Memory B cell (primary cell): Measurements from ENCODE around the gene STPG3.
A peak's percentile ranks its signal among the peaks of the same experiment; 100 is the strongest.

Experiments used
- ATAC-seq: fragments of 150-1000 bp; cut with Tn5 transposase; 2 replicates; pipeline ENCODE4 v1.10.0; 2021; ENCODE audit warnings: low read depth, mild to moderate bottlenecking, moderate library complexity
- DNase-seq, 2 donors: peaks; one replicate each; pipeline ENCODE4 v3.0.0; 2022; ENCODE audit warnings: low spot score in 2 of 2
- H3K27ac Mint-ChIP-seq: one replicate; pipeline ENCODE4 v1.8.0; 2022; ENCODE audit warnings: mild to moderate bottlenecking, moderate library complexity, mixed read lengths
- H3K27me3 Mint-ChIP-seq: one replicate; pipeline ENCODE4 v1.8.0; 2022; ENCODE audit warnings: mixed read lengths
- H3K36me3 Mint-ChIP-seq: one replicate; pipeline ENCODE4 v1.8.0; 2022; ENCODE audit warnings: mild to moderate bottlenecking, mixed read lengths
- H3K4me1 Mint-ChIP-seq: one replicate; pipeline ENCODE4 v1.8.0; 2022; ENCODE audit warnings: mixed read lengths
- H3K4me3 Mint-ChIP-seq: one replicate; pipeline ENCODE4 v1.8.0; 2022; ENCODE audit warnings: mild to moderate bottlenecking, moderate library complexity, mixed read lengths
- H3K9me3 Mint-ChIP-seq: one replicate; pipeline ENCODE4 v1.8.0; 2022; ENCODE audit warnings: mixed read lengths

STPG3 gene

DNA sequence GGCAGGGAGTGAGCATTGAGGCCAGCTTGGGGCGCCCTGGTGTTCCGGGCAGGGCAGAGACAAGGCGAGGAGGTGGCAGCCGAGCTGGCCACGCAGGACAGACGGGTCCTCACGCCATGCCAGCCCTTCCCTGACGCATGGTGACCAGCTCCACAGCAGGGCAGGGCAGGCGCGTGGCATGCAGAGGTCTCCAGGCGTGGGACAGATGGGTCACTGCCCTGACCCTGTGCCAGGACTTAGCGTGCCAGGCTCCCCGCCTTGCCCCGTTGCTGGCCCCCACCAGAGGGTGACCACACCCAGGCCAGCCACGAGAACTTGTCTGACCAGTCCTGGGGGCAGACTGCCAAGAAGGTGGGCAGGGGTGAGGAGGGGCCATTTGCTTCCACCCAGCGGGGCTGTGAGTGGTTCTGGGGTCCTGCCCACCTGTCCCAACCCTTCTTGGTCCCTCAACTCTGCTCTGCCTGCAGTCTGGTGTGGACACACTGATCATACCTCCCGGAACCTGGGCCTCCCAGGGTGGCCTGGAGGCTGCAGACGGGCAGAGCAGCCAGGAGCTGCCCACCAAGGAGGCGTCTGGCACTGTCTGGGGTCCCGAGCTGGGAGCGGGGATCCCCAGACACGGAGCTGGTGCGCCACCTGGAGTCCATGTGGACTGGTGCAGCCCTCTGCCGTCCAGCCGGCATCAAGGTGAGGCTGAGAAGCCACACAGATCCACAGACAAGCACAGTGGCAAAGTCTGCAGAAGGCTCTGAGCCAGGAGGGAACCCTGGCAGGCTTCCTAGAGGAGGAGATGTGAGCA is 23.8 kb upstream of the STPG3 start, which contains the start of gene RNF224:
Gene RNF224 (plus strand): TSS at position 449 of the 799 bp plus-strand sequence. CDS start 834 bp downstream, outside the sequence.
- Mint-ChIP-seq H3K4me1 (peaks cover 7% of the 10 kb centered on the region), H3K9me3 (no peaks in the 10 kb centered on the region), H3K36me3 (peaks cover 2% of the 10 kb centered on the region), H3K4me3 (no peak within 1 kb of the TSS), H3K27ac (peak within 1 kb of the TSS; percentile 1), H3K27me3 (peaks cover 6% of the 10 kb centered on the region)
- ATAC-seq (peak; percentile 42), DNase-seq (peak; percentile 78 to 84)

GRCh38 chr9:137227853-137228505 is 23.1 kb upstream of the STPG3 start:
- Mint-ChIP-seq H3K4me3 (no peak overlapping the region), H3K27me3 (peaks cover 6% of the 10 kb centered on the region), H3K9me3 (no peaks in the 10 kb centered on the region), H3K4me1 (peaks cover 6% of the 10 kb centered on the region), H3K27ac (peak overlapping the region; percentile 1), H3K36me3 (peaks cover 2% of the 10 kb centered on the region)
- DNase-seq (no peak), ATAC-seq (no peak)

- DNase-seq (no peak), ATAC-seq (no peak)
- Mint-ChIP-seq H3K4me1 (peaks cover 3% of the 10 kb centered on the region), H3K4me3 (no peak overlapping the region), H3K27ac (no peak overlapping the region), H3K9me3 (no peaks in the 10 kb centered on the region), H3K27me3 (peaks cover 6% of the 10 kb centered on the region), H3K36me3 (peaks cover 2% of the 10 kb centered on the region)
Observed at GRCh38 chr9:137228506-137228967, 22.5 kb upstream of the STPG3 start.

- Mint-ChIP-seq H3K27ac (no peak overlapping the region), H3K4me3 (no peak overlapping the region)
- no peak for DNase-seq
Observed at GRCh38 chr9:137228968-137229896, 21.9 kb upstream of the STPG3 start.

DNA sequence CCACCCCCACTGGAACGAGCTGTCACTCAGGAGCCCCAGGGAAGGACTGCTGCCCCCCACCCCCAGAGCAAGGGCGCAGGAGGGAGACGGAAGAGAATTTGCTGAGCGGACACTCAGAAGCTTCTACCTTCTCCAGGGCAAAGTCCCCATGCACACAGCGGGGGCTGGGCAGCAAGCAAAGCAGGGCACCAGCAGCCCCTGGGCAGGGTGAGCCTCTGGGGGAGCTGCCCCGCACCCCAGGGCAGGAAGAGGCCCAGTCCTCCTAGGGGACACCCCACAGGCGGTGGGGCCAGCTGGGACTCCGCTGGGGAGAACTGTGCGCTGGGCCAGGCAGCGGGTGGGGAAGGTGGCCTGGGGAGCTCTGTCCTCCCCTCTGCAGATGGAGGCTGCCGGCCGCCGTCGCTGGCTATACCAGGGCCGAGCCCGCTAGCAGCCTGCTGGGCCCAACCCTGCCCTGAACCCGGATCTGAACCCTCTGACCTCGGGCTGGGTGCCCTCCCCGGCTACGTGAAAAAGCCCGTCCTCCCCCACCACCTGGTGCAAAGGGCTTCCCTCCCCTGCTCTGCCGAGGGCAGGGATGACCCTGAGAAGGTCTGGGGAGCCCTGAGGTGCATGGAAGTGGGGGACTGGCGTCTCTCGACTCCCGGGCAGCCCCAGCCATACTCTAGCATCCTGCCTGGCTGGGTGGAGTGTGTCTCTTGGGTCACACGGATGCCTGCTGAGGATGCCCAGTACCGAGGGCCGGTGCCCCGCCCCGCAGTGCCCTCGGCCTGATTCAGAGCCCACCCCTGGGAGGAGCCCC is 21.0 kb upstream of the STPG3 start:
- Mint-ChIP-seq H3K27ac (no peak overlapping the region), H3K27me3 (peaks cover 12% of the 10 kb centered on the region), H3K4me3 (no peak overlapping the region), H3K9me3 (no peaks in the 10 kb centered on the region), H3K4me1 (peaks cover 8% of the 10 kb centered on the region), H3K36me3 (peaks cover 2% of the 10 kb centered on the region)
- DNase-seq (no peak), ATAC-seq (no peak)

More at GRCh38 chr9:137228968-137229896, 21.9 kb upstream of the STPG3 start:
- Mint-ChIP-seq H3K4me1 (peaks cover 3% of the 10 kb centered on the region), H3K27me3 (peaks cover 6% of the 10 kb centered on the region), H3K9me3 (no peaks in the 10 kb centered on the region), H3K36me3 (peaks cover 2% of the 10 kb centered on the region)
- ATAC-seq, result no peak

GRCh38 chr9:137230705-137231371 is 20.2 kb upstream of the STPG3 start, which contains the start of gene SLC34A3:
Gene SLC34A3 (plus strand): TSS chr9:137230901. CDS start chr9:137231703, 802 bp downstream.
- DNase-seq, result no peak
- Mint-ChIP-seq H3K27ac (no peak within 1 kb of the TSS), H3K36me3 (peaks cover 2% of the 10 kb centered on the region), H3K4me3 (no peak within 1 kb of the TSS), H3K4me1 (peaks cover 13% of the 10 kb centered on the region), H3K9me3 (no peaks in the 10 kb centered on the region), H3K27me3 (peaks cover 12% of the 10 kb centered on the region)
- ATAC-seq, result no peak

DNA sequence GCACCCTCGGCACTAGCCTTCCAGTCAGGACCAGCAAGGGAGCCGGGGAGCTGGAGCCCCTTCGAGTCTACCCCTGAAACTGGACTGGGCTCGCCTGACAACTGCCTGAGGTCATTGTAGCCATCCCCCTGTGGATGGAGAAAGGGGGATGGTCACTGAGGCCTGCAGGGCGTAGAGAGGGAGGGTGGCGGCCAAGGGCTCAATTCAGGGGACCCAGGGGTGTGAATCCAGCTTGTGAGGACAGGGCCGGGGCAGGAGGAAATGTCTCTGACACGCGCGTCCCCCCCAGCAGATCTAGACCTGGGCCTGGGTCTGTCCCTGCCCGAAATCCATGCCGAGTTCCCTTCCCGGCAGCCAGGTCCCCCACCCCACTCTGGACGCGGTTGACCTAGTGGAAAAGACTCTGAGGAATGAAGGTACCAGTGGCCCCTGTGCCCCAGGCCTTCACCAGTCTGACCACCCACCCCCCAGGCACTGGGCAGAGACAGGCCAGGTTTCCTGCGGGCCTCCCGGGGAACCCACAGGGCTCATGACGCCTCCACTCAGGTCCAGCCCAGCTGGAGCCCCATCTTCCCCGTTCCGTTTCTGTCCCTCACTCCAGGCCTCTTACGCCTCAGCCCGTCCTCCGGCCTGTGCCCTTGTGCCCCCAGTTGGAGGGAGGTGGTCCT is 19.6 kb upstream of the STPG3 start:
- no peak for DNase-seq
- H3K4me3 Mint-ChIP-seq, result no peak overlapping the region
- no peak for ATAC-seq

GRCh38 chr9:137232101-137232500 is 19.0 kb upstream of the STPG3 start:
- ATAC-seq (no peak), DNase-seq (no peak)
- peaks cover 2% of the 10 kb centered on the region for H3K36me3 Mint-ChIP-seq
- H3K9me3 Mint-ChIP-seq, result no peaks in the 10 kb centered on the region
- H3K27me3 Mint-ChIP-seq, result peaks cover 12% of the 10 kb centered on the region
- no peak overlapping the region for H3K4me3 Mint-ChIP-seq
- no peak overlapping the region for H3K27ac Mint-ChIP-seq
- peaks cover 13% of the 10 kb centered on the region for H3K4me1 Mint-ChIP-seq

More for the DNA sequence above, 19.6 kb upstream of the STPG3 start:
- H3K27ac Mint-ChIP-seq, result no peak overlapping the region
- H3K27me3 Mint-ChIP-seq, result peaks cover 12% of the 10 kb centered on the region
- H3K36me3 Mint-ChIP-seq, result peaks cover 2% of the 10 kb centered on the region
- H3K9me3 Mint-ChIP-seq, result no peaks in the 10 kb centered on the region
- peaks cover 13% of the 10 kb centered on the region for H3K4me1 Mint-ChIP-seq

- Mint-ChIP-seq H3K27ac (no peak overlapping the region), H3K4me1 (peaks cover 15% of the 10 kb centered on the region), H3K27me3 (peaks cover 11% of the 10 kb centered on the region), H3K4me3 (no peak overlapping the region), H3K36me3 (peaks cover 2% of the 10 kb centered on the region), H3K9me3 (no peaks in the 10 kb centered on the region)
- ATAC-seq (no peak), DNase-seq (no peak)
Observed at GRCh38 chr9:137232510-137232909, 18.6 kb upstream of the STPG3 start.

DNA sequence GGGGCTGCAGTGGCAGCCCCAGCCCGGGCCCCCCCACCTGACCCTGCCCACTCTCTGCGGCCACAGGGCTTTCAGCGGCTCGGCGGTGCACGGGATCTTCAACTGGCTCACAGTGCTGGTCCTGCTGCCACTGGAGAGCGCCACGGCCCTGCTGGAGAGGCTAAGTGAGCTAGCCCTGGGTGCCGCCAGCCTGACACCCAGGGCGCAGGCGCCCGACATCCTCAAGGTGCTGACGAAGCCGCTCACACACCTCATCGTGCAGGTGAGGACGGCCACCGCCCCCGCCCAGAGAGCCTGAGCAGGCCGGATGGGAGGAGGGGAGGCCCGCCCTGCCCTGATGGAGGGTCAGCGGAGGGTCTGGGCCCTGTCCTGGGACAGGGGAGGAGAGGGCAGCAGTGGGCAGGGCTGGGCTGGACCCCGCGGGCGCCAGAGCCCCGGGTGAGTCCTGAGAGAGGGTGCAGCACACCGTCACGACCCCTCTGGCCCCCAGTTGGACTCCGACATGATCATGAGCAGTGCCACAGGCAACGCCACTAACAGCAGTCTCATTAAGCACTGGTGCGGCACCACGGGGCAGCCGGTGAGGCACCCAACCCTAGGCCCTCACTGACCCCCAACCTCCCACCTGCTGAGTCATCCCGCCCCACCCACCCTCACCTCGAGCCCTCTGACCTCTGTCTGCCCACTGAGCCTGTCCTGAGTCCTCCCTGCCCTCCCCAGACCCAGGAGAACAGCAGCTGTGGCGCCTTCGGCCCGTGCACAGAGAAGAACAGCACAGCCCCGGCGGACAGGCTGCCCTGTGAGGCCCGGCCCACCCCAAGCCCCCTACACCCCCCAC is 17.7 kb upstream of the STPG3 start:
- Mint-ChIP-seq H3K4me3 (no peak overlapping the region), H3K27ac (no peak overlapping the region), H3K36me3 (no peaks in the 10 kb centered on the region), H3K9me3 (no peaks in the 10 kb centered on the region), H3K4me1 (peaks cover 13% of the 10 kb centered on the region), H3K27me3 (peaks cover 9% of the 10 kb centered on the region)
- ATAC-seq (no peak), DNase-seq (no peak)

DNA sequence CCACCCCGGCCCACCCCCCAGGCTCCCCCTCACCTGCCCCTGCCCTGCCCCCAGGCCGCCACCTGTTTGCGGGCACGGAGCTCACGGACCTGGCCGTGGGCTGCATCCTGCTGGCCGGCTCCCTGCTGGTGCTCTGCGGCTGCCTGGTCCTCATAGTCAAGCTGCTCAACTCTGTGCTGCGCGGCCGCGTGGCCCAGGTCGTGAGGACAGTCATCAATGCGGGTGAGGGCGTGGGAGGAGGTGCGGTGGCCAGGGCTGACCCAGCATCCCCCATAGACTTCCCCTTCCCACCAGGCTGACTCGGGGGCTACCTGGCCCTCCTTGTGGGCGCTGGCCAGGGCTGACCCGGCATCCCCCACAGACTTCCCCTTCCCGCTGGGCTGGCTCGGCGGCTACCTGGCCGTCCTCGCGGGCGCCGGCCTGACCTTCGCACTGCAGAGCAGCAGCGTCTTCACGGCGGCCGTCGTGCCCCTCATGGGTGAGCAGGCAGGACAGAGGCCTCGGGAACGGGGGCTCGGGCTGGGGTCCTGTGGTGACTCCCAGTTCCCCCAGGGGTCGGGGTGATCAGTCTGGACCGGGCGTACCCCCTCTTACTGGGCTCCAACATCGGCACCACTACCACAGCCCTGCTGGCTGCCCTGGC is 16.9 kb upstream of the STPG3 start:
- DNase-seq (no peak), ATAC-seq (no peak)
- Mint-ChIP-seq H3K9me3 (no peaks in the 10 kb centered on the region), H3K27ac (no peak overlapping the region), H3K4me1 (peaks cover 15% of the 10 kb centered on the region), H3K27me3 (peaks cover 9% of the 10 kb centered on the region), H3K36me3 (no peaks in the 10 kb centered on the region), H3K4me3 (no peak overlapping the region)
